GM18861 (cell line): ENCODE data around the gene PCBP3.
"Not testable (repeated sequence)": the region's sequence is repeated elsewhere in the genome, so short reads cannot be mapped to it uniquely, and the experiment has no call there.

ENCODE experiments used
- ATAC-seq: cut with Tn5 transposase; IDR thresholded peaks from one replicate; pipeline ENCODE4 v1.9.1; 2021; ENCODE audit not compliant: unreplicated experiment

PCBP3 gene

DNA sequence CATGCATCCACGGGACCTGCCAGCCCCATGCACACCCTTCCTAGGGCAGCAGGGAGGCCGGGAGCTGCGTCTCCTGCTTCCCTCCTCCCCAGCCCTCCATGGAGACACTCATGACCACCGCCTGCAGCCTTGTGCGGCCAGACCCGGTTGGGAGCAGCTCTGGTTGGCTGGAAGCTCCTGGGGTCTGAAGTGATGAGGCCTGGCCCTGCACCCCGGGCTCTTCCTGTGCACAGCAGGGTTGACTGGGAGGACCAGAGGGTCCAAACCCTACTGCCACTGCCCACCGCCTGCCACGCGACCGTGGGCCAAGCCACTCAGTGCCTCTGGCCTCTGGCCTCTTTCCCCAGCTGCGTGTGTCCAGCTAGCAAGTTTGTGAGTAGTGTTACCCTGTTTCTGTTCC is 226.9 kb downstream of the PCBP3 start:
- no peak for ATAC-seq

DNA sequence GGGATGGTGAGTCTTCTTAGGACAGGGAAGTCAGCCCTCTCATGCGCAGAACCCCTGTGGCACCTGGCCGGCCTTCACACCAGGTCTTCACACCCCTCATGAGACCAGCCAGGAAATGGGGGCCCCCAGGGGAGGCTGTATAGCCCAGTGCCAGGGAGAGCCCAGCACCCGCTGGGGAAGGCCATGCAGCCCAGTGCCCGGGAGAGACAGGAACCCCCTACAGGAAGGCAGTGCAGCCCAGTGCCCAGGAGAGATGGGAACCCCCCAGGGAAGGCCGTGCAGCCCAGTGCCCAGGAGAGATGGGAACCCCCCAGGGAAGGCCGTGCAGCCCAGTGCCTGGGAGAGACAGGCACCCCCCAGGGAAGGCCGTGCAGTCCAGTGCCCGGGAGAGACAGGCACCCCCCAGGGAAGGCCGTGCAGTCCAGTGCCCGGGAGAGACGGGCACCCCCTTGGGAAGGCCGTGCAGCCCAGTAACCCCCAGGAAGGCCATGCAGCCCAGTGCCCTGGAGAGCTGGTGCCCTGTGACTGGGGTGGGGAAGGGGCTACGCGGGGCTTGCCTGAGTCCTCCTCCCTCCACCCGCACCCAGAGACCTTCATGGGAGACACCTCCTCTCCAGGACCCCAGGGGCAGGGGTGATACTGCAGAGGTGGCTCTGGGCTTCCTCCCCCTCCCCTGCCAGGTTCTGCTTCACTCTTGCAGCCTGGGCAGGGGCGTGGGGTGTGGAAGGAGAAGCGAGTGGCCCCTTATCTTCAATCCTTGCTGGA is 227.5 kb downstream of the PCBP3 start:
- ATAC-seq, result no peak

DNA sequence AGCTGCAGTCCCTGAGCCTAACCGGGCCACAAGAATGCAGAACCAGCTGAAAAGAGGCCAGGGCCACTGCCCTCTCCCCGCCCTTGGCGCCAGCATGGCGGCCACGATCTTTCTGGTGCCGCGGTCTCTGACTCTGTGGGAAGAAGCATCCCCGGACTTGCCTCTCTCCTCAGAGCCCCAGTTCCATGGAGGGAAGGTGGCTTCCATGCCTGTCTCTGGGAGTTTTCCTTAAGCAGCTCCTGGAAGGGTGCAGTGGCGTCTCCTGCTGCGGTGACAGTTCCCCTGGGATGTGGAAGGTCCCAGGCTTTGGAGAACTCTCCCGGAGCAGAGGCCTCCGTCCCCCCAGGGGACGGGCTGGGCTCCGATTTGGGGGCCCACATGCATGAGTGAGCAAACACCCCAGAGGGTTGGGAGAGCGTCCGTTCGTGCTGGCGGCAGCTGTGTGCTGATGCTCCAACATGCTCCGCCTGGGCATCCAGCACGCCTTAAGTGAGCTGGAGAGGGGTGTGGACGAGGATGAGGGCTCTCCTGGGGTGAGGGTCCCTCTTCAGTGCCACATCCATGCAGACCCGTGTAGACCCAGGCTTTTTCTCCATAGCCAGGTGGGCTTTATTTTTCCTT is 228.2 kb downstream of the PCBP3 start:
- ATAC-seq, result no peak

DNA sequence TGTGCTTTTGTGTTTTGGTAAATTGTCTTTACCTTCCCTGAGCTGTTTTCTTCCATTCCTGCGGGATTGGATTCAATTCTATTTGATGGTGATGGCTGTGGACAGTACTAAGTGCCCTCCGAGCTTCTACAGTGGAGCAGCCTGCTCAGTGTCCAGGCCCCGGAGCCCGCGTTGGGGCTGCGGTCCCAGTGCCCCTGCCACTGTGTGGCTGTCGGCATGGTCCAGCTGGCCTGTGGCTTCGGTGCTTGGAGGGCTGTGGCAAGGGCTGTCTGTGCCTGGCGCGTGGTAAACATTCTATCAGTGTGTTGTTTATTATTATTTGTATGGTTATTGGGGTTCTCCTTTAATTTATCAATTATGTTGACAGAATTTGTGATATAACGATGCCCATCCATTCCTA is 228.9 kb downstream of the PCBP3 start:
- no peak for ATAC-seq

DNA sequence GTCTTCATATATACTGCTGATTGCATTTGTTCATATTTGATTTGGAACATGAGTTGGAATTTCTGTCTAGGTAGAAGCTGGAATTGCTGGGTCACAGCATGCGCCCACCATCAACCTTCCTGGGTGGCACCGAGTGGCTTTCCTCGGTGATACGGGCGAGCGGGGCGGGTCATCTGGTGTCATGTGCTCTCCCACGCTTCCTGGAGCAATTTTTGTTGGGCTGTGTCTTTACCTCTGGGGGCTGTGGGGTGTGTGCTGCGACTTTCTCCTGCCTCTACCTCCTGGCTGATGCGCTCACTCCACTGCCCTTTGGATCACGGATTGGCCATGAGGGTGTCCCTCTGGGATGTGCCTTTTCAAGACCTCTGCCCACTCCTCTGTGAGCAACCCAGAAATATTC is 229.4 kb downstream of the PCBP3 start:
- ATAC-seq, result no peak

DNA sequence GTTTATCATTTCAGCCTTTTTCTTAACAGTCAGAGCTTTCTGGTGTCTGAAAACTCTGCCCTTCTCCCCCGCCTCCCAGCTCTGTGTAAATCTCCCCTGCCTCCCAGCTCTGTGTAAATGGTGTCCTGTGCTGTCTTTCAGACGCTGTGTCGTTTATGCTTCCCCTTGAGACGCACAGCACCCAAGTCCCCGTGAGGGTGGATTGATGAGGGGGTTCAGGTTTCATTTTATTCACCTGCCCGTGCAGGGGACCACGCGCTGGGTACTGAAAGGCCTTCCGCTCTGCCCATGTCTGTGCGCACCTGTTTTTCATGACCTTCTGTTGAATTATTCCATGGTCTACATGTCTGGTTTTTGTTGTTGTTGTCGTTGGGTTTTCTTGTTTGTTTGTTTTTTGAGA is 229.9 kb downstream of the PCBP3 start:
- ATAC-seq, result no peak

DNA sequence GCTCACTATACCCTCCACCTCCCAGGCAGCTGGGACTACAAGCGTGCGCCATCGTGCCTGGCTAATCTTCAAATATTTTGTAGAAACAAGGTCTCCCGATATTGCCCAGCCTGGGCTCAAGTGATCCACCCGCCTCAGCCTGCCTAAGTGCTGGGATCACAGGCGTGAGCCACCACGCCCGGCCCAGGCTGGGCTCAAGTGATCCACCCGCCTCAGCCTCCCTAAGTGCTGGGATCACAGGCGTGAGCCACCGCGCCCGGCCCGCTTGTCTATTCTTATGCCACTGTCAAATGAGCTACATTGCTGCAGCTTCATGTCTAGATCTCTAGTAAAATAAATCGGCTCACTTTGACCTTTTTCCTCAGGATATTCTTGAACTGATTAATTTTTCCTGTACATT is 230.3 kb downstream of the PCBP3 start:
- no peak for ATAC-seq

DNA sequence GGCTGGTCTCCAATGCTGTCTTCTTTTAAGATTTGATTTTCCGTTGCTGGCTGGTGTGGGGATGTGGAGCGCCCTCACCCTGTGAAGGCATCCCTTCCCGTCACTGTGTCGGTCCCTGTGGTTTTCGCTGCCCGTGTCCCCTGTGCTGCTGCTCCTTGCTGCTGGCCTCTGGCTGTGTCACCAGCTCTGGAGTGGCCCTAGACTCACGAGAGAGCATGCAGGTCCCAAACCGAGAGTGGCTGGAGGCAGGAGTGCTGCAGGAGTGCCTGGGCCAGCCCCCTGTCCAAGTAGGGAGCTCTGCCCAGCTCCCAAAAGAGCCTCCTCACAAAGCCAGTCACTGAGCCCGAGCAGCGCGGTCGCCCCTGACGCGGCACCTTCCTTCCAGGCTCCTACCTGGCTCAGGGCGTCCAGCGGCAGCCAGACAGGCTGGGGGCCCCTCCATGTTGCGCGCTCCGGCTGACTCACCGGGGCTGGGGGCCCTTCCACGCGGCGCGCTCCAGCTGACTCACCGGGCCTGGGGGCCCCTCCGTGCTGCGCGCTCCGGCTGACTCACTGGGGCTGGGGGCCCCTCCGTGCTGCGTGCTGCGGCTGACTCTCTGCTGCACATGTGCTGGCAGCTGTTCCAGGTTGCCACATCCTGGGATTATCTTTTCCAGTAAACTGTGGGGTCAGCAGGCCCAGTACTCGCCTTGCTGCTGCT is 231.3 kb downstream of the PCBP3 start:
- ATAC-seq, result no peak

DNA sequence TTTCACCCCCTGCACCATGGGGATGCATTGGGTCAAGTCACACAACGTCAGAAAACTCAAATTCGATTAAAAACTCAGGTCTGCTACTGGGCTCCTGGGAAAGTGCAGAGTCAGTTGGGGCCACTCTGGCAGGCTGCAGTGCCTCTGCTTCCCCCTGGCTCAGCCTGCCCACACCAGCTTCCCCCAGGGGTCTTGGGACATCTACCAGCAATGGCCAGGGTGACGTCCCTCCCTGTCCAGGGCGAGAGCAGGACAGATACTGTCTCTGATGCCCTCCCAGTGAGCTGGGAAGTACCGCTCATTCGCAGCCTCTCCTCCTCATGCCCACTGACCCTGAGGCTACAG is 231.9 kb downstream of the PCBP3 start:
- no peak for ATAC-seq

DNA sequence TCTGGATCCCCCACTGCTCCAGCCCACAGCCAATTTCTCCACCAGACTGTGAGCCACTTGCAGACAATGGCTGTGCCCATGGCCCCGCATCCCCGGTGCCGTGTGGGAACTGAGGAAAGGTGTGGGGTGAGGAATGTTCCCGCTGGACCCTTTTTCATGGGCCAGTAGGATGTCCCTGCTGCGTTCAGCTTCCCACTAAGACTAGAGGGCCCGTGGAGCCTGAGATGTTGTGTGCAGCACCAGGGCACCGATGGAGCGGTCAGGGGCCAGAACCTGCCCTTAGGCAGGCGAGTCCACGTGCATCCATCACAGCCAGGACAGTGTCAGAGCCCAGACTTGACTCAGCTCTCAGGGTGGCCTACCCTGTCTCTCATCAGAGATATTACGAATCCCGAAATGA is 232.4 kb downstream of the PCBP3 start:
- no peak for ATAC-seq

DNA sequence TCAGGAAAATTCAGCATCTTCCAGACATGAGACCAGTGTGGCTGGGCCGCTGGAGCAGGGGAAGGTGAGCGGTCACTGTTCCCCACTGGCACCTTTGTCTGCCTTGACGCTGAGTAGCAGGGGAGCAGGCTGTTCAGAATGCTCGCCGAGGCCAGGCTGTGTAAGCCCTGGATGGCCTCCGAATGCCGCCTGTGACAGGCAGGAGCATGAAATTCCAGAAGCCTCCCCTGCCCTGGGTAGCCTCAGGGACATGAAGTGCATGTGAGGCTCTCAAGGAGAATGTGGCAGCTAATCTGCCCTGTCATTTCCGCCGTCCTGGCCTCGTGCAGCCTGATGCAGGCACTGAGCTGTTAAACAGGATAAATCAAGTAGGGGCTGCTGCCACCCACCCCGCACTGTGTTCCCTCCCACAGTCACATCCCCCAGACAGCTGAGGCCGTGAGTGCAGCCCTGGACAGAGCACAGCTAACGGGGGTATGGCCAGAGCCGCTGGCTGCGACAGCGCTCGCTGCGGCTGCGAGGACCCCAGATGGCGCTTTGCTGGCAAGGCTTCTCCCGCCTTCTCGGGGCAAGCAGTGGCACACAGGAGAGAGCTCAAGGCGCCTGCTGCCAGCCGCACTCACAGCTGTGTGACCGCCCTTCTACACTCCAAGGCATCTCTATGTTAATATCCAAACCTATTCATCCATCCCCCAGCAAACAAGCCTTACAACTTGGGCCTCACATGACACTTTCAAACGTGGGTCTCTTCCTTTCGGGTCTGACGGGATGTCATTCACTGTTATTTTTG is 233.1 kb downstream of the PCBP3 start:
- ATAC-seq, result no peak

DNA sequence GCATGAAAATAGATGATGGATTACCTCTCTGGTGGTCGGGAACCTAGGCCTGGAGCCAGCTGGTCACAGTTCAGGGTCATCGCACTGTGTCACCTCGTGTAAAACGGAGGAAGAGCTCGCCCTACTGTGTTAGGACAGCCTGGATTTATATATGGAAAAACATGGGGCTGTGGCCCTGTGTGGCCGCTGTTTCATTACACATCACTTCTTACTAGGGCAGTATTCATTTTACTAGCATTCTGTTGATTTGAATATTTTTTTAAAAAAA is 233.6 kb downstream of the PCBP3 start:
- ATAC-seq, result no peak

DNA sequence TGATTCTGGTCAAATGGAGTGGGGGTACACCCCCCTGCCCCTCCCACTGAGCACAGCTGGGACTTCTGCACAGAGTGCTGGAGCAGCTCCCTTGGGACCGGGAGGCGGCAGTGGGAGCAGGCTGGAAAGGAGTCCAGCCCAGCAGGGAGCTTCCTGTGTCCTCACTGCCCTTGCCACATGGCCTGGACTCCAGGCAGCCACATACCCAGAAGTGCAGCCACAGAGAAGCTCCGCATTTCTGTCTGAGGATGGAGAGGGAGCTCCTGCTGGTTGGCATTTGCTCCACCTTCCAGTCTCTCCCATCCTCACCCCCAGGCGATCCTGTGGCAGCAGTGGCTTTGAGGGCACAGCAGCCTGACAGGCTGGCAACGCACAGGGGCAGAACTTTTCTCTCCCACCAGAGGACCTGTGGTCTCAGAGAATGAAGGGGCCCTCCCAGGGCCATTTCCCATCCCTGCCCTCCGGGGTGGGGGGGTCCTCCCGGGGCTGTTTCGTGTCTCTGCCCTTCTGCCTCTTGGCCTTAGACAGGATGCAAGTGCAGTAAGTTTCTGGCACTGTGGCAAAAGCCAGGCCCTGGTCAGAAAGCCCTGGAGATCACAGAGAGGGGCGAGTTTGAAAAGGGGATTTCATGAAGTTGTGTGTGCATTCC is 234.4 kb downstream of the PCBP3 start:
- no peak for ATAC-seq

DNA sequence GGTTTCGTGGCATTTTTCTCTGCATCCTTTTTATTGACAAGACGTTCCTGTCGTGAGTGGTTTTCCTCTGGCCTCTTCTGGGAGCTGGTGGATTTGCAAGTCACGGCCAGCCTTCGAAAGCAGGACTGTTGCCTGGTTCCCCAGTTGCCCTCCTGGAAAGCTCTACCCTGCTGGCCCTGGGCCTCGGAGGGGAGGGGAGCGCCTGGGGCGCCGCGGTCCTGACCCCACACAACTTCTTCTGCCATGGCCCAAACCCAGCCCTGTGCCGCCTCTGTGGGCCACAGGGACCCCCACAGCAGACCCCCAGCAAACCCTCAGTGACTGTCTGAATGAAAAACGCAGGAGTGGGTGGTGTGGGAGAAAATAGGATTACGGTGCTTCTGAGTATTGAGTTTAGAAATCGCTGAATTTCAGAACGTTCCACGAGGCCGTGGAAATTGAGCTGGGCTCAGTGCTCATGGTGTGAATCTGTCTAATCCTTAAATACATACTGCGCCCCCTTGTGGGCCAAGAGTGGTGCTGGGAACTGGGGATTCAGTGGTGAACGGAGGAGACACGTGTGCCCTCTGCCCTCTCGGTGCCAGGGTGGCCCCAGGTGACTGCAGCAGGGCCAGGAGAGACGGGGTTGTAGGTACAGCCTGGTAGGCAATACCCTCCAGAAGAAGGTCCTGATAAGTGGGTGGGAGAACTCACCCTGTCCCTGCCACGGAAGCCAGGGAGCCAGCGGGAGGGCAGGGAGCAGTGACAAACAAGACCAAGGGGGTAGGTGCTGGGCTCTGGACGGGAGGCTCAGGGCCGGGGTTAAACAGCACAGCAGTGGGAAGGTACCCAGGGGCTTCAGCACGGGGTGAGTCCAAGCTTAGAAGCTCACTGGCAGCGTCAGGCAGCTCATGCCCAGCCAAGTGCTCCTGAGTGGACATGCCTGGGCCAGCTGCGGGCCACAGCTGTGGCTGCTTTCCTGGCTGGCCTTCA is 236.9 kb downstream of the PCBP3 start:
- ATAC-seq, result no peak

DNA sequence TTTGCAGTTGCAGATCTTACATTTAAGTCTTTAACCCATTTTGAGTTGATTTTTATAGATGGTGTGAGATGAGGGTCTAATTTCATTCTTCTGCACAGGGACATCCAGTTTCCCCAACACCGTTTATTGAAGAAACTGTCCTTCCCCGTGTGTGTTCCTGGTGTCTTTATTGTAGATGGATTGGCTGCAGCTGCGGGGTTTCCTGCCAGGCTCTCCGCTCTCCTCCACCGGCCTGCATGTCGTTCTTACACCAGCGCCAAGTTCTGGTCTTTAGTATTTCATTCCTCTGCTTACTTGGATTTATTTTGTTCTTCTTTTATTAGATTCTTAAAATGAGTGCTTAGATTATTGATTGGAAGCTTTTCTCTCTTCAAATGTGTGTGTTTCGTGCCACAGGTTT is 239.1 kb downstream of the PCBP3 start:
- ATAC-seq, result no peak

DNA sequence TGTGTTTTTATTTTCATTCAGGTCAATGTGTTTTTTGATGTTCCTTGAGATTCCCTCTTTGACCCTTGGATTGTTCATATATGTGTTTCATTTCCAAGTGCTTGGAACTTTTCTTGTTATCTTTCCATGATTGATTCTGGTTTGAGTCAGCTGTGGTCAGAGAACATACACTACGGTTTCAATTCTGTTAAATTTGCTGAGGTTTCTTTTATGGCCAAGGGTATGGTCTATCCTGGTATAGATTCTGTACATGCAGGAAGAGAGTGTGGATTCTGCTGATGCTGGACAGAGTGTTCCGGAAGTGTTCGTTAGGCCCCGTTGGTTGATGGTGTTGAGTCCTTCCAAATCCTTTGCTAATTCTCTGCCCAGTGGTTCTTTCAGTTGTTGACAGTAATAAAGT is 239.6 kb downstream of the PCBP3 start:
- ATAC-seq, result no peak

DNA sequence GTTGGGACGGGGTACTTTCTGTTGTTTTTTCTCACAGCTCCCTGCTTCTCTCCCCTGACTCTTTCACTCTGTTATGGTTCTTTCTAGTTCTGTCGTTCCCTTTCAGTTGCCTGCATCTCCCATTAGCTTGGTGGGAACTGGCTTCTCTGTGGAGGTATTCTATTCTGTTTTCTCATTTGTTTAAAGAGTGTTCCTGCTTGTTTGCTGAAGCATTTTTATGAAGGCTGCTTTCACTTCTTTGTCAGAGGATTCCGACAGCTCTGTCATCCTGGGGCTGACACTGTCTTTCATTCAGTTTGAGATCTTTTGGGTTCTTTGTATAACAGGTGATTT is 242.0 kb downstream of the PCBP3 start:
- ATAC-seq, result no peak

DNA sequence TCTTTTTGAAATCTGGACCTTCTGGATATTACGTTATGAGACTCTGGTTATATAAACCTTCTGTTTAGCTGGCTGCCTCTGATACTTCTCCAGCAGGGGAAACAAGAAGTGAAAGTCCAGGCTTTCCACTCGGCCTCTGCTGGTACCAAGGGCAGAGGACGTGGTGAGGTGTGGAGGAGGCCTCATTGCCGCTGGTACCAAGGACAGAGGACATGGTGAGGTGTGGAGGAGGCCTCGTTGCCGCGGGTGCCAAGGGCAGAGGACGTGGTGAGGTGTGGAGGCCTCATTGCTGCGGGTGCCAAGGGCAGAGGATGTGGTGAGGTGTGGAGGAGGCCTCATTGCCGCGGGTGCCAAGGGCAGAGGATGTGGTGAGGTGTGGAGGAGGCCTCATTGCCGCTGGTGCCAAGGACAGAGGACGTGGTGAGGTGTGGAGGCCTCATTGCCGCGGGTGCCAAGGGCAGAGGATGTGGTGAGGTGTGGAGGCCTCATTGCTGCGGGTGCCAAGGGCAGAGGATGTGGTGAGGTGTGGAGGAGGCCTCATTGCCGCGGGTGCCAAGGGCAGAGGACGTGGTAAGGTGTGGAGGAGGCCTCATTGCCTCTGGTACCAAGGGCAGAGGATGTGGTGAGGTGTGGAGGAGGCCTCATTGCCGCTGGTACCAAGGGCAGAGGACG is 242.5 kb downstream of the PCBP3 start:
- ATAC-seq, result not testable (repeated sequence)

DNA sequence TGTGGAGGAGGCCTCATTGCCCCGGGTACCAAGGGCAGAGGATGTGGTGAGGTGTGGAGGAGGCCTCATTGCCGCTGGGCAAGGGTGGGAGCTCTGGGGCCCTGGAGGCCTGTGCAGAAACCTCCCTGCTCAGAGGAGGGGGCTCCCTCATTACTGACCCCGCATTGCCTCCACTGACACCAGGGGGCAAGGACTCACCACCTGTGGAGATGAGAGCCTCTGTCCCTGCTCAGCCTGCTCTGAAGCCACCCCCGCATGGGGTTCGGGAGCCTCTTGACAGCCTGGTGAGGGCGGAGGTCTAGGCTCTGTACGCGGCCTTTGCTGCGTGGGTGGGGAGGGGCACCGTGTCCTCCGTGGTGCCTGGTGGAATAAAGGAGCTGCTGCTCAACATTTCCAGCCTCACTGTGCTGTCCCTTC is 243.1 kb downstream of the PCBP3 start:
- no peak for ATAC-seq

DNA sequence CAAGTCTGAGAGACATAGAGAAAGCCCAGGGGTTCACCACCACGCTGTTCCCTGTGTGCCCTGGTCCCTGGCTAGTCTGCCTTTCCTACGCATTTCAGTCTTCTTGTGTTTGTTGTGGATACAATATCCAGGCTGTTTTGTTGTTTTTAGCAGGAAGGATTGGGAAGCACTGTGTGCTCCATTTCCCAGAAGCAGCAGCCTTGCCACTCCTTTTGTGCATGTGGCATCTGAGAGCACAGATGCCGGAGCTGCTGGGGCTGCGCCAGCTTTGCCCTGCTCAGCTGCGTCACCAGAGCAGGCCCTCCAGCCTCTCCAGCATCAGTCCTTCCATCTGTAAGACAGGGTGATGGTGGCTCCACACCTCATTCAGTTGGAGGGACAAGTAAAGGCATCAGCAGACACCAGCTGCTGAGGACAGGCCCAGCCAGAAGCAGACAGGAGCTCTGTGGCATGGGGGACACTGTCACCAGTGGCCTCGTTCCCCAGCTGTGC is 243.6 kb downstream of the PCBP3 start:
- no peak for ATAC-seq
